Renal pelvis (tissue), 4 donors: ENCODE data around the gene RNF151. TPM values are rescaled to one million over a fixed set of nuclear protein-coding genes. Genes with fewer than 3 reads are reported as not detected.
"Not testable (repeated sequence)": the region's sequence is repeated elsewhere in the genome, so short reads cannot be mapped to it uniquely, and the experiment has no call there.

Source experiments
- DNase-seq: peaks from one replicate; pipeline ENCODE4 v3.0.0-alpha.2; 2013
- polyA plus RNA-seq, 3 donors: library from polyadenylated mRNA; unstranded; fragments of 120-200 nt; gene quantifications; one replicate each; pipeline ENCODE4 v1.2.1, GENCODE V29; 2013; ENCODE audit not compliant: insufficient read length in 3 of 3

RNF151 gene
- polyA plus RNA-seq, 3 donors: not detected

DNA sequence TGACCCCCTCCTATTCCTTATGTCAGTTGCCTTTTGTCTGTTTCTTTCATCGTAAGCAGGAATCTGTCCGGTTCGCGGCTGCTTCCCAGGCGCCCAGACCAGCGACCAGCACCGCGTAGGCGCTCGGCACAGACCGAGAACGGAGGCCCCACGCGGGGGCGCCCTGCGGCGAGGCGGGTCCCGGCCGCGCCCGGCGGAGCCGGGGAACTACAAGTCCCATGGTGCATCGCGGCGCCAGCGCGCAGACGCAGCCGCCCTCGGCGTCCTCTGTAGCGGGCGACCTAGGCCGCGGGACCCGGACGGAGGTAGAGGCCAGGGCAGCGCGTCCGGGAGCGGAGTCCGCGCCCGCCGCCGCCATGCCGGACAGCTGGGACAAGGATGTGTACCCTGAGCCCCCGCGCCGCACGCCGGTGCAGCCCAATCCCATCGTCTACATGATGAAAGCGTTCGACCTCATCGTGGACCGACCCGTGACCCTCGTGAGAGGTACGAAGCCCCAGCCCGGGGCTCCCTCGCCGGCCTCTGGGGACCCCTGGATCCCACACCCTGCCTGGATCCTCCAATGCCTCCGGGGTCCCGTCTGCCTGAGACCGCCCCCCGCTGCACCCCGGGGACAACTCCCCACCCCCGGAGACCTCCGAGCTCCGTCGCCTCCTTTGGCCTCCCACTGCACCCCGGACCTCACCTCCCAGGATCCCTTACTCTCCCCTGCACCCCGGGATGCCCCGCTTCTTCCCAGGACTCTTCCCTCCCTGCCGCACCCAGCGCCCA is 7.2 kb upstream of the RNF151 start, which contains the start of gene NDUFB10:
Gene NDUFB10, plus strand, starts transcription at position 270 of the 771 bp plus-strand sequence. Its CDS starts 87 bp downstream, at position 357.
- DNase-seq: peak; percentile 87

DNA sequence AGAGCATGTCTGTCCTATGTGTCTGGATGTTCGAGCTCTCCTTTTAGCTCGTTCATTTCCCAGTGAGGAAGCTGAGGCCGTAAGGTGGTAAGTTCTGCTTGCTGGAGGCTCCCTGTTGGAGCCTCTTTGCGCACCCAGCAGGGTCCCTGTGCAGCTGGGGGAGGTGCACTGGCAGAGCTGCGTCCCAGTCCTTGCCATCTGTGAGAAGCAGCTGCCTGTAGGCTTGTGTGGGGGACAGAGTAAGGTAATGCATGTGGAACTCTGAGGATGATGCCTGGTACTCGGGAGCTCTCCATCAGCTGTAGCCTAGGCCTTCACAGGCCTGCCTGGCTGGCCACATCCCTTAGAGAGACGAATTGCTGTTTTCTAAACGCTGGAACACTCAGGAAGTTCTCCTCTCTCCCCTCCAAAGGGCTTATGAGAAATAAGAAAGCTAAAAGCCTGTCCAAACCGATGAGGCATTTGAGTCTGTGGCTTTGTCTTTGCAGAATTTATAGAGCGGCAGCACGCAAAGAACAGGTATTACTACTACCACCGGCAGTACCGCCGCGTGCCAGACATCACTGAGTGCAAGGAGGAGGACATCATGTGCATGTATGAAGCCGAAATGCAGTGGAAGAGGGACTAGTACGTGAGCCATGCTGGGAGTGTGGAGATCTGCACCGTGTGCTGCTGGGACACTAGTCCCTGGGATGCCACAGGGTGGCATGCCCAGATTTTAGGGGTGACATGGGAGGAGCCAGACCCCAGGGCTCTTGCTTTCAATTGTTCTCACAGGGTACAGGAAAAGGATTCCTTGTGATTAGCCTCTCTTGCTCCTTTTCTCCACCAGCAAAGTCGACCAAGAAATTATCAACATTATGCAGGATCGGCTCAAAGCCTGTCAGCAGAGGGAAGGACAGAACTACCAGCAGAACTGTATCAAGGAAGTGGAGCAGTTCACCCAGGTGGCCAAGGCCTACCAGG is 5.7 kb upstream of the RNF151 start:
- DNase-seq: no peak

DNA sequence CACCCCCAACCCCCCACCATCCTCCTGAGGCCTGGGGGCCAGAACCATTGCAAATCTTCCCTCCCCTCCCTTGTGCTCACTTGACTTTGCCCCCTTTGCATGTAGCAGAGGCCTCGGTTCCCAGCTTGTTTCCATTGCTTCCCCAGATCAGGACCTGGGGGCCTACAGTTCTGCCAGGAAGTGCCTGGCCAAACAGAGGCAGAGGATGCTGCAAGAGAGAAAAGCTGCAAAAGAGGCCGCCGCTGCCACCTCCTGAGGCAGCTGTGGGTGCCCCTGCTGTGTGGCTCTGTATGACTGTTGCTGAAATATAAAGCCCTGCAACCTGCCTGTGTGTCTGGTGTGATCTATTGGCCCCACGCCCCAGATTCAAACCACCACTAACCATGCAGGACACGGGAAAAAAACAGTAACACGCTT is 5.0 kb upstream of the RNF151 start:
- no peak for DNase-seq

DNA sequence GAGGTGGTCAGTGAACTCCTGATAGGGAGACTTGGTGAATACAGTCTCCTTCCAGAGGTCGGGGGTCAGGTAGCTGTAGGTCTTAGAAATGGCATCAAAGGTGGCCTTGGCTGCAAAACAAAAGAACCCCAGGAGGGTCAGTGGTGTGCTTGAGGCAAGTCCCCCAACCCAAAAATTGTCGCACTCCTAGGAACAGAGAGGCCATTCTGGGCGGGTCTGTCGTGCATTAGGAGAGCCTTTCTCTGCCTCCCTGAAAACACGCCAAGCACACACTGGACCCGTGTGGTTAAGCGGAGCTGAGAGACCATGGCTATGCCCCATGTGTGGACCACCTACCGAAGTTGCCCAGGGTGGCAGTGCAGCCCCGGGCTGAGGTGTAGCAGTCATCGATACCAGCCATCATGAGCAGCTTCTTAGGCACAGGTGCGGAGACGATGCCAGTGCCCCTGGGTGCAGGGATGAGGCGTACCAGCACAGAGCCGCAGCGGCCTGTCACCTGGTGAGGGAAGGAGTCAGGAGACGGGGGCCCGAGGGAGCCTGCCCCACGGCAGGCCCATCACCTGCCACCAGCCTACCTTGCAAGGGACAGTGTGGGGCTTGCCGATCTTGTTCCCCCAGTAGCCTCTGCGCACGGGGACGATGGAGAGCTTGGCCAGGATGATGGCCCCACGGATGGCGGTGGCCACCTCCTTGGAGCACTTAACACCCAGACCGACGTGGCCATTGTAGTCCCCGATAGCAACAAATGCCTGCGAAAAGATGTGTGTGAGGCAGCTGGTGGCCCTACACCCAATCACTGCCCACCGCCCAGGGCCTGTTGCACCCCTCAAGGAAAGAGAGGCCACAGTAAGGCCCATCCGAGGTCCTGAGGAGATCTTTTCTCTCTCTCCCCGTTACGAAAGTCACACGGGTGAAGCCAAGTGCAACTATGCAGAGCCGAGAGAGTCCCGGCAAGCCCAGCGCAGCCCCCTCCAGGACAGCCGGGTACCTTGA is 4.2 kb upstream of the RNF151 start:
- DNase-seq: not testable (repeated sequence)

DNA sequence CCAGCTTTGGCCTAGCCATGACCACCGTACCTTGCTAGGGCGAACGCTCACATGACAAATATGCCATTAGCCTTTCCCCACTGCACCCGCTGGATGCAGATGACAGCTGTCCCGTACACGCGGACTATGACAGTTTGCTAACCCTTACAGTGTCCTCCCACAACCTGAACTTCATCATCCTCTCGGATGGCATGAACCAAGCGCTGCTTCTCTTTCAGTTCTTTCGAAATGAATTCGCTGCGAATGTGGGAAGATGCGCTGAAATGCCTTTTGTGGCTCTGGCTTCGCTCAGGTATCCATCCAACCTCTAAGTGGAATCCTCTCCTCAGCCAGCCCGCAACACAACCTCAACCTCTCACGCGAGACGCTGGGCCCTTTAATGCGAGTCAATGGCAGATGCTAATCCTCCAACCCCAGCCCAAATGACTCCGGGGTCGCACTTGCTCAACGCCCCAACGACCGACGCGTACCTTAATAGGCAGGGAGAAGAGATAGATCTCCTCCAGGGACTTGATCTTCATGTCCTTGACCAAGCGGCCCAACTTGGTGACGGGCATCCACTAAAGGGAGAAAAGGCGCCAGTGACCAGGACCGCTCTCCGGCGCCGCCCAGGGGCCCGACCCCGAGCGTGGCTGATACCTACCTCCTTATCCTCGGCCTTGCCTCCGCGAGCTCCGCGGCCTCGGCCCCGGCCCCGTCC is 2.7 kb upstream of the RNF151 start:
- DNase-seq: no peak

DNA sequence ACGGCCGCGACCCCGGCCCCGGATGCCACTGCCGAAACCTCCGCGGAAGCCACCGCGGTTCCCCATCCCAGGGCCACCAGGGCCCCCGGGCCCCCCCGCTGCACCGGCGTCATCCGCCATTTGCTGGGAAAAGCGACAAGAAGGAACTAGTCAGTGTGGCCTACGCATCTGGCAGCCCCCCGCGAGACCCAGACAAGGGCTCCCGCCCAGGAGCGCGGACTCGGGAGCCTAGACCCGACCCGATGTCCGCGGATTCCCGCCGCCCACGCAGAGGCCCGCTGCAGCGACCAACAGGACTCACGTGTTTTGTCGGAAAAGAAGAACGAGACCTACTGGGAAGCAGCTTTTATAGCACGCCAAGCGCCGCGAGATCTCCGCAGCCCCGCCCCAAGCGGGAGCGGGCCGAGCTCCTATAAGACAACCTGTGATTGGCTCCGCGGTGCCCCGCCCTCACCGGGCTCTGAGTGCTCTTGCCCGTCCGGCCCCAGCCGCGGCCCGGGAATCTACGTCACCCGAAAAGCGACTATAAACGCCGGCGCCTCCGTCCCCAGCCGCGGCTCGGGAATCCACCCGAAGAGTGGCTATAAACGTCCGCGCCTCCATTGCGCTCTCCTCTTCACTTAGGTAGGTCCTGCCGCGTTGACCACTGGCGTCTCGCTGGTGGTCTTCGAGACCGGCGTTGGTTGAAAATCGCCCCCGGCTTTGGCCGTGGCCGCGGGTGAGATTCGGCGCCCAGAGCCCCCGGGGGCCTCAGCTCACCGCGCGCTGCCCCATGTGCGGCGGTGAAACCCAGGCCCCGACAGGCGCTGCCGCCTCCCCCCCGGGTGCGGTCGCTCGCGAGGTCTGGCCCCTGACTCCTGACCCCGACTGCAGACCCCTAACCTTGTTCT is 1.9 kb upstream of the RNF151 start, which contains the start of gene RPS2:
Gene RPS2, minus strand, starts transcription at position 321 of the 890 bp plus-strand sequence. Its CDS starts 201 bp downstream, at position 120.
- DNase-seq: peak; percentile 99

DNA sequence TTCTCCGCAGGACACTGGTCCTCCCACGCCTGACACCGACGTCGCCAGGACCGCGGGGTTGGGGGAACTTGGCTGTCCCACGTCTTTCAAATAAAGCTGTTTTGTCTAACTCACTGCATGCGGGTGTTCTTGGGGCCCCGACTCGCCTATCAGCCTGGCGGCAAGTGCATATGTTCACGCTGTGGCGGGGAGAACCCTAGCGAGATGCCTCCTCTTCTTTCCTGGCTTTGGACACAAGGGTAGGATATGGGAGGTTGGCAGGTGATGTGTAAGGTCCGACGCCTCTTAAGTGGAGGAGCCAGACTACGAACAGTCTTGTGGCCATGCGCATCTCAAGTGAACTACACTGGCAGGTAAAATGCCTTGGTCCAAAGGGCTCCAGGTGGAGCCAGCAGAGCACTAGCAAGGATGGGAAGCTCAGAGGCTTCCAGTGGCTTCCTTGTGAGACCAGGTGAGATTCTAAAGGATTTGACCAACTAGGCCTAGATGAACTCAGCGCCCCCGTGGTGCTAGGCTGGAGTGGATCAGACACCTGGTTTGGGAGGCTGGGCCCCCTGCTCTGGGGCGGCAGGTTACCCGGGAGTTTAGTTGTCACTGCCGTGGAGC is 1.2 kb upstream of the RNF151 start:
- DNase-seq: no peak

DNA sequence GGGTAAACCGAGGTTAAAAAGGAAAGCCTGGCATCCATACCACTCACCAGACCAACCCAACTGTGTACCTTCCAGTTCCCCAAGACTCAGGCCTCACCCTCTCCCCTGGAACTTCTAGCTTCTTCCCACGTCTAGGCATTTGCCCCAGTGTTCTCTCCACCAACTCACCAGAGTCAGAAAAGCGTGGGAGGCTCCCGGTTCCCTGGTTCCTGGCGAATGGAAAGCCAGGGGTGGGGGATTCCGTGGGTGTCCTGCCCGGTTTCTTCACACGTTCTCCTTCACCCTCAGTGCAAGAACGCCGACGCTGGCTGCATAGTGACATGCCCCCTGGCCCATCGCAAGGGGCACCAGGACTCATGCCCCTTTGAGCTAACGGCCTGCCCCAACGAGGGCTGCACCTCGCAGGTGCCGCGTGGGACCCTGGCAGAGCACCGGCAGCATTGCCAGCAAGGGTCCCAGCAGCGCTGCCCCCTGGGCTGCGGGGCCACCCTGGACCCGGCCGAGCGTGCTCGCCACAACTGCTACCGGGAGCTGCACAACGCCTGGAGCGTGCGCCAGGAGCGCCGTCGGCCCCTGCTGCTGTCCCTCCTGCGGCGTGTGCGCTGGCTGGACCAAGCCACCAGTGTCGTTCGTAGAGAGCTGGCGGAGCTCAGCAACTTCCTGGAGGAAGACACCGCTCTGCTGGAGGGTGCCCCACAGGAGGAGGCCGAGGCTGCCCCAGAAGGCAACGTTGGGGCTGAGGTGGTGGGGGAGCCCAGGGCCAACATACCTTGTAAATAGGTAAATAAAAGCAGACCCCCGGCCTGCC is 1.7 kb downstream of the RNF151 start:
- no peak for DNase-seq

DNA sequence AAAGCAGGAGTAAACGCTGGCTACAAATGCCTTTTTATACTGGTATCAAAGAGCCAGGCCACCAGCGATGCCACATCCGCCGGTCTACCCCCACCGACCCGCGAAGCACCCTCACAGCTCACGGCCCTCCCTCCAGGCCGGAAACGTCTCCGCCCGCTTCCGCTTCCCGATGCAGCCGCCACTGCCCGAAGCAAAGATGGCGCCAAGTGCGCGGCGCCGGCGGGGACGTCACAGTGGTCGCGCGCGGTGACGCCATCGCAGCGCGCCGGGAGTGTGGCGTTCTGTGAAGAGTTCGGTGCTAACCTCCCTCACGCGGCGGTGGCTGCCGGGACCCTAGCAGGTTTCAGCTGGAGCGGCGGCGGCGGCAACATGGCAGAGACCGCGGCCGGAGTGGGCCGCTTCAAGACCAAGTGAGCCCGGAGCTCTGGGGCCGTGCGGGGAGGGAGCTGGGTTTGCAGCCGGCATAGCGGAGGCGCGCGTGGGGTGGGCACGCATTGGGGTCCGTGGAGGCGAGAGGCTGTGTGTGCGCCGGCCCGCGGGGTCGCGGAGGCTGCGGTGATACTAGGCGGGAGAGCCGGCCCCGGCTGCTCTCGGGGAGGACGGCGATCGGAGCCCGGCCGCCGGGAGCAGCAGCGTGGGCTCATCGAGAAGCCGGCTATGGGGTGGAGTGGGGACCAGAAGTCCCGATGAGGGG is 5.3 kb downstream of the RNF151 start, which contains the start of gene TBL3:
Gene TBL3, plus strand, starts transcription at position 258 of the 694 bp plus-strand sequence. Its CDS starts 112 bp downstream, at position 370.
- DNase-seq: peak; percentile 94

DNA sequence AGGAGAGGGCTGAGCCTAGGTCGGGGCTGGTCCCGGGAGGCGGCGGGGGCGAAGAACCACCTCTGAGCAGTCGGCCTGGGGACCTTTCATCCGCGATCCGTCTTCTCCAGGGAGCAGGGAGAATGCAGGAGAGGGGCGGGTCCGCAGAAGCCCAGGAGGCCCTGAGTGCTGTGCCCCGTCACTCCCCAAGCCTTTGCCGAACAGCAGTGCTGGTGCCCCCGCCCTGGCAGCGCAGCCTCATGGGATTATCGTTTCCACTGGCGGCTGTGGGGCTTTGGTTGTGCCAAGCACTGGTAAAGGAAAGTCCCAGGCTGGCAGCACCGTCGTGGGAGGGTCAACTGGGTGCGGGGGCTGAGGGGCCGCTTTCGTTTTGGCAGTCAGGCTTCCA is 5.8 kb downstream of the RNF151 start:
- DNase-seq: no peak

DNA sequence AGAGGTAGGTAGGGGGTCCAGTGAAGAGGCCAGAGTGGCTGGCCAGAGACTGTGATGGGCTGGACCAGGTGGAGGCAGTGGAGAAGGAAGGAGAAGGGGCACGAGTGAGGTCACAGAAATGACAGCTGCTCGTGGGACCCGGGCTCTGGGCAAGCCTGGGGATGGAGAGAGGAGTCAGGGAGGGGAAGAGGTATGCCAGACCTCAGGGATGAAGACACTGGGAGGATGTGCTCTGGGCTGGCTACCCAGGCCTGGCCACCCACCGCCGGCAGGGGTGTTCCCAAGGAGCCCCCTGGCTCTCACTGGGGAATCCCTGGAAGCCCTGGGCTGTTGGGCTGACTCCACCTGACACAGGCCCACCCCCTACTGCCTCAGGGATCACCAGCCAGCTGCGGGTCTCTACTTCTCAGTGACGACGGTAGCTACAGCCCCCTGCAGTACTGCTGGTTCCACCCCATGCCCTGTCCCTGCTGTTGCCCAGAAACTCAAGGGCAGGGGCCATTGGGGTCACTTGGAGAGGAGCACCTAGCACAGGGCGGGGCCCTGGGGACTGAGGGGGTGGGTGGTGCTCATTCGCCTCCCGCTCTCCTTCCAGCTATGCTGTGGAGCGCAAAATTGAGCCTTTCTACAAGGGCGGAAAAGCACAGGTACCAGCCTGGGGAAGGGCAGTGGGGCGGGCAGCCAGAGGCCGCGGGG is 7.0 kb downstream of the RNF151 start:
- DNase-seq: no peak

DNA sequence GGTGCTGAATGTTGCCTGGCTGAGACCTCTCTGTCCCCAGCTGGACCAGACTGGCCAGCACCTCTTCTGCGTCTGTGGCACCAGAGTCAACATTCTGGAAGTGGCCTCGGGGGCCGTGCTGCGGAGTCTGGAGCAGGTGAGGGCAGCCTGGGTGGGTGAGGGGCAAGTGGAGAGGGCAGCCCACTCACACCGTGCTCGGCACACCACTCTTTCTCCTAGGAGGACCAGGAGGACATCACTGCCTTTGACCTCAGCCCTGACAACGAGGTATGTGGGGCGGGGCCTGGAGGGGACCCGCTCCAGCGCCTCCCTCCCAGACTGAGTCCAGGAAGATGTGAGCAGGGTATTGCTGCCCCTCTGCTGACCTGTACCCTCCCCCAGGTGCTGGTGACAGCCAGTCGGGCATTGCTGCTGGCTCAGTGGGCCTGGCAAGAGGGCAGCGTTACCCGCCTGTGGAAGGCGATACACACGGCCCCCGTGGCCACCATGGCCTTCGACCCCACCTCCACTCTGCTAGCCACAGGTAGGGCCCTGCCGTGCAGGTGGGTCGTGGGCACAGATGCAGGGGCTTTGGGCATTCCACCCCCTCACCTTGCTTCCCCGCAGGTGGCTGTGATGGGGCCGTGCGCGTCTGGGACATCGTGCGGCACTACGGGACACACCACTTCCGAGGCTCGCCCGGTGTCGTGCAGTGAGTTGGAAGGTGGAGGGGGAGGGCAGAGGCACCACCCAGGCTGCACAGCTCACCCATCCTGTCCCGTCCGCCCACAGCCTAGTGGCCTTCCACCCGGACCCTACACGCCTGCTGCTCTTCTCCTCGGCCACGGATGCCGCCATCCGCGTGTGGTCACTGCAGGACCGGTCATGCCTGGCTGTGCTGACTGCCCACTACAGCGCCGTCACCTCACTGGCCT is 7.8 kb downstream of the RNF151 start:
- DNase-seq: no peak

DNA sequence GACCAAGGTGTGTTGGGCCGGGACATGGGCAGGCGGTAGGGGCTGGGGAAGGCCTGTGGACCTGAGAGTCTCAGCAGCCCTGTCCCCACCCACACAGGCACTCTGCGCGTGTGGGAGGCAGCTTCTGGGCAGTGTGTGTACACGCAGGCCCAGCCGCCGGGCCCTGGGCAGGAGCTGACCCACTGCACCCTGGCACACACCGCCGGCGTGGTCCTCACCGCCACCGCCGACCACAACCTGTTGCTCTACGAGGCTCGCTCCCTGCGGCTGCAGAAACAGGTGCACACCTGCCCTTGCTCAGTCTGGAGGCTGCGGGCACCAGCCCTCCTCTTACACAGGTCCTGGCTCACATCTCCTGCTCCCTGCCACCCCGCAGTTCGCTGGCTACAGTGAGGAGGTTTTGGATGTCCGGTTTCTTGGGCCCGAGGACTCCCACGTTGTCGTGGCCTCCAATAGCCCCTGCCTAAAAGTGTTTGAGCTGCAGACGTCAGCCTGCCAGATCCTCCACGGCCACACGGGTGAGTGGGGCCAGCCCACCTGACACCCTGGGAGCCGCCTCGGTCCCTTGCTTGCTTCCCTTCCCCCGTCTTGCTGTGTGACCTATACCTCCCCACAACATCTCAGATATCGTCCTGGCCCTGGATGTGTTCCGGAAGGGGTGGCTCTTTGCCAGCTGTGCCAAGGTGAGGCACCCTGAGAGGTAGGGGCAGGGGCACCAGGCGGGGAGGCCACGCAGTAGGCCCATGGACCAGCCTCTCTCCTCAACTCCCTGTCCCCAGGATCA is 9.0 kb downstream of the RNF151 start:
- no peak for DNase-seq

DNA sequence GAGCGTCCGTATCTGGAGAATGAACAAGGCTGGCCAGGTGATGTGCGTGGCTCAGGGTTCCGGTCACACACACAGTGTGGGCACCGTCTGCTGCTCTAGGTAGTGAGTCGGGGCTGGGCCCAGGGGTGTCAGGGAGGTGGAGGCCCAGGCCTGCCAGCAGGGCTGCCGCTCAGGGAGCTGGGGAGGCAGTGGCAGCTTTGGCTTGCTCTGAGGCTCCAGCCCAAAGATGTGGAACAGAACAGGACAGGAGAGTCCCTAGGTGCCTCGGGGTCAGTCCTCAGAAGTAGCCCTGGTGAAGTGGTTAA is 9.5 kb downstream of the RNF151 start:
- no peak for DNase-seq
